Muscle layer of duodenum (tissue), 2 donors: ENCODE measurements around the gene GSTO2.

Experiments used
- H3K27ac ChIP-seq: one replicate; pipeline ENCODE4 v1.7.0; 2013; ENCODE audit warnings: mild to moderate bottlenecking, low read length
- H3K27me3 ChIP-seq: one replicate; pipeline ENCODE4 v1.7.0; 2013; ENCODE audit warnings: low read depth, mild to moderate bottlenecking, control low read depth, low read length
- H3K36me3 ChIP-seq, 2 donors: one replicate each; pipeline ENCODE4 v1.7.0; 2013; ENCODE audit warnings: low read length in 2 of 2, control low read depth in 1 of 2, mild to moderate bottlenecking in 1 of 2; ENCODE audit not compliant: insufficient read depth in 2 of 2, control insufficient read depth in 1 of 2
- H3K4me1 ChIP-seq, 2 donors: one replicate each; pipeline ENCODE4 v1.7.0; 2013; ENCODE audit warnings: low read length in 2 of 2, mild to moderate bottlenecking in 2 of 2, control low read depth in 1 of 2, moderate library complexity in 1 of 2; ENCODE audit not compliant: insufficient read depth in 2 of 2, control insufficient read depth in 1 of 2
- H3K4me3 ChIP-seq, 2 donors: one replicate each; pipeline ENCODE4 v1.7.0; 2013; ENCODE audit warnings: low read length in 2 of 2, low read depth in 1 of 2, mild to moderate bottlenecking in 1 of 2
- H3K9me3 ChIP-seq, 2 donors: one replicate each; pipeline ENCODE4 v1.7.0; 2013; ENCODE audit warnings: low read length in 2 of 2, control low read depth in 1 of 2, mild to moderate bottlenecking in 1 of 2; ENCODE audit not compliant: control insufficient read depth in 1 of 2
- donor health status: healthy.

Gene GSTO2

DNA sequence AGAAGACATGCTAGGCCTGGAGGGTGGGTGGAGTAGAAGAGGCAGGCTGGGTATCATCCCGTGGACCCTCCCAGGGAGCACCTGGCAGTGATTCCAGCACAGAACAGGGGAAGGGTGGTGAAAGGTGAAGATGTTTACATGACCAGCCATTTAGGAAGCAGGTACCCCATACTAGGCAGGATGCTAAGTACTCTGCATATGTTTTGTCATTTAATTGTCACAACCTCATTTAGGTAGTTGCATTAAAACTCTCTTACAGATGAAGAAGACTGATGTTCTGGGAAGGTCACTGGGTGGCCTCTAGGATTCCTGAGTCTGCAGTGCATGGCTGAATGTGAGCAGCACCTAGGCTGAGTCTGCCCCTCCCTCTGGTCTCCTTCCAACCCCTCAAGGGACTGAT is 54.1 kb downstream of the GSTO2 start:
- Histone ChIP-seq H3K27ac (peak overlapping the region; percentile 40), H3K27me3 (no peaks in the 10 kb centered on the region), H3K4me3 (no peak overlapping the region)

DNA sequence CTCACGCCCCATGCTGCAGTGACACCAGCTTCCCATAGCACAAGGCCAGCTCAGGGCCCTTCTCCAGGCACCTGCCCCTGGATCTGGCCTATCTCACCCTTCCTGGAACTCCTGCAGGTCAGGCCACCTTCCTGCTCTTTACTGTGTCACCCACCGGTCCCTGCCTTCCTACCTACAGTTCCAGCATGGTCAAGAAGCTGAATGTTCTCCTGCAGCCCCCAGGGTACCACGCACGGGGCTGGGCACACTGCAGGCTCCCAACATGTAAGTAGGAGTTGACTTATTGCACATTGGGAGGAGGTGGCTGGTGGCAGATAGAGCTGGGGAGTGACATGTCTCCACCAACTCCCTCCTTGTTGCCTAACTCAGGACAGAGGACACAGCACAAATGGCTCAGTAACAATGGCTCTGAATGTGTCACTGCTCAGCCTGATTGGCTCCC is 54.8 kb downstream of the GSTO2 start:
- H3K4me1 ChIP-seq: peaks cover 67 to 87% of the 10 kb centered on the region in 2 donors
- H3K9me3 ChIP-seq: no peaks in the 10 kb centered on the region
- H3K27me3 ChIP-seq: no peaks in the 10 kb centered on the region
- H3K4me3 ChIP-seq: no peak overlapping the region
- peak overlapping the region; percentile 29 for H3K27ac ChIP-seq
- peaks cover 0 to 3% of the 10 kb centered on the region in 2 donors for H3K36me3 ChIP-seq

More for the DNA sequence above, 54.1 kb downstream of the GSTO2 start:
- H3K36me3 ChIP-seq: no peaks in the 10 kb centered on the region
- H3K4me1 ChIP-seq: peaks cover 61 to 85% of the 10 kb centered on the region in 2 donors
- H3K9me3 ChIP-seq: no peaks in the 10 kb centered on the region

- Histone ChIP-seq H3K36me3 (peaks cover 0 to 6% of the 10 kb centered on the region in 2 donors), H3K27ac (peak overlapping the region; percentile 29), H3K4me3 (no peak overlapping the region), H3K9me3 (no peaks in the 10 kb centered on the region), H3K4me1 (peaks cover 66 to 87% of the 10 kb centered on the region in 2 donors), H3K27me3 (no peaks in the 10 kb centered on the region)
These were observed 55.3 kb downstream of the GSTO2 start for GRCh38 chr10:104324221-104324686.

DNA sequence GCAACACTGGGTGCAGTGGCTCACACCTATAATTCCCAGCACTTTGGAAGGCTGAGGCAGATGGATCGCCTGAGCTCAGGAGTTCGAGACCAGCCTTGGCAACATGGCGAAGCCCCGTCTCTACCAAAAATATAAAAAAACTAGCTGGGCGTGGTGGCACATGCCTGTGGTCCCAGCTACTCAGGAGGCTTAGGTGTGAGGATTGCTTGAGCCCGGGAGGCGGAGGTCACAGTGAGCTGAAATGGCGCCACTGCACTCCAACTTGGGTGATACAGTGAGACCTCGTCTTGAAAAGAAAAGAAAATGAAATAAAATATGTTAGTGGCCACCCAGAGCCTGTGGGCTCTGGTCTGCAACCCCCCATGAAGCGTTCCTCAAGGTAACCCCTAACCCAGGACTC is 55.9 kb downstream of the GSTO2 start:
- peaks cover 70 to 87% of the 10 kb centered on the region in 2 donors for H3K4me1 ChIP-seq
- H3K36me3 ChIP-seq: peaks cover 0 to 8% of the 10 kb centered on the region in 2 donors
- peak overlapping the region; percentile 45 for H3K27ac ChIP-seq
- H3K4me3 ChIP-seq: peak overlapping the region in 1 of 2 donors; percentile 15
- no peaks in the 10 kb centered on the region for H3K9me3 ChIP-seq
- H3K27me3 ChIP-seq: no peaks in the 10 kb centered on the region

DNA sequence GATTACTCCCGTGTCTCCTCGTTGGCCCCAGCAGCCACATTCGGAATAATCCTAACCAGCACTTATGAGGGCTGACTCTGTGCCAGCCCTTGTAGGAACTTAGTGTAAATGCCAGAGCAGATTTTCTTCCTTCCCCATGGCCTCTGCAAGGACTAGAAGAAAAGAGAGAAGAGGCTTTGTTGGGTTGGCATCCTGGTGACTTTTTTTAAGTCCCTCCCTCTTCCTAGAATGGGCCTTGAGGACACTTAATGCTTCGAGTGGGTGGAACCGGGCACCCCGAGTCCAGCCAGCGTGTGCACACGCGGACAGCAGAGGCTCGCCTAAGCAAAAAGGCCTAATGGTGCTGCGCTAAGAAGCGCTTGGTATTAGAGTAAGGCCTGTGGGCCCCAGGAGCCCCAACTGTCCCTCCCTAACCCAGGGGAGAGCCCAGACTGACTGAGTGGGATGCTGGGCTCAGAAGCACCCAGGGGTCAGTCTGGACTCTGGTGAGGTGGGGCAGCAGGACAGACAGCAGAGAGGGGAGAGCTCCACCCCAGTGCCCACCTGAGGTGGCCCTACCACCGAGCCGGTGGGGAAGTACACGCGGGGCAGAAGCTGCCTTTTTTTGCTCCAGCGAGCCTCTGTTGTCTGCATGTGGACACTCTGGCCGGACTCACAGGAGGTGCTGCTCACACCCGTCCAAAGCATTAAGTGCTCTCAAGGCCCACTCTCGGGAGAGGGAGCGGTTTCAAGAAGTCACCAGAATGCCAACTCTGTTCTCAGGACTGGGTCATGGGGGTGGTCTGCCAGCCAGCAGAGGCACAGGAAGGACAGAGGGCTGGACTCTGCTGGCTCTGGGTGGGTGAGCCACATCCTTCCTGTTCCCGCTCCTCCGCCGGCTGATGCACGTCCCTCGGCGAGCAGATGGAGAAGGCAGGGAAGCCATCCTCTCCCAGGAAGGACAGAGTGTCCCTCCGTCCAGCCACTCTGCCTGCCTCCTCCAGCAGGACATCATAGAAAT is 56.8 kb downstream of the GSTO2 start:
- Histone ChIP-seq H3K36me3 (peaks cover 0 to 15% of the 10 kb centered on the region in 2 donors), H3K27me3 (no peaks in the 10 kb centered on the region), H3K4me3 (peak overlapping the region in 1 of 2 donors; percentile 15), H3K4me1 (peaks cover 76 to 92% of the 10 kb centered on the region in 2 donors), H3K9me3 (no peaks in the 10 kb centered on the region), H3K27ac (peak overlapping the region; percentile 45)

GRCh38 chr10:104326991-104327610 is 58.1 kb downstream of the GSTO2 start:
- H3K36me3 ChIP-seq: peaks cover 0 to 18% of the 10 kb centered on the region in 2 donors
- H3K9me3 ChIP-seq: no peaks in the 10 kb centered on the region
- peaks cover 82 to 92% of the 10 kb centered on the region in 2 donors for H3K4me1 ChIP-seq
- peak overlapping the region; percentile 91 for H3K27ac ChIP-seq
- no peak overlapping the region for H3K4me3 ChIP-seq
- H3K27me3 ChIP-seq: no peaks in the 10 kb centered on the region

DNA sequence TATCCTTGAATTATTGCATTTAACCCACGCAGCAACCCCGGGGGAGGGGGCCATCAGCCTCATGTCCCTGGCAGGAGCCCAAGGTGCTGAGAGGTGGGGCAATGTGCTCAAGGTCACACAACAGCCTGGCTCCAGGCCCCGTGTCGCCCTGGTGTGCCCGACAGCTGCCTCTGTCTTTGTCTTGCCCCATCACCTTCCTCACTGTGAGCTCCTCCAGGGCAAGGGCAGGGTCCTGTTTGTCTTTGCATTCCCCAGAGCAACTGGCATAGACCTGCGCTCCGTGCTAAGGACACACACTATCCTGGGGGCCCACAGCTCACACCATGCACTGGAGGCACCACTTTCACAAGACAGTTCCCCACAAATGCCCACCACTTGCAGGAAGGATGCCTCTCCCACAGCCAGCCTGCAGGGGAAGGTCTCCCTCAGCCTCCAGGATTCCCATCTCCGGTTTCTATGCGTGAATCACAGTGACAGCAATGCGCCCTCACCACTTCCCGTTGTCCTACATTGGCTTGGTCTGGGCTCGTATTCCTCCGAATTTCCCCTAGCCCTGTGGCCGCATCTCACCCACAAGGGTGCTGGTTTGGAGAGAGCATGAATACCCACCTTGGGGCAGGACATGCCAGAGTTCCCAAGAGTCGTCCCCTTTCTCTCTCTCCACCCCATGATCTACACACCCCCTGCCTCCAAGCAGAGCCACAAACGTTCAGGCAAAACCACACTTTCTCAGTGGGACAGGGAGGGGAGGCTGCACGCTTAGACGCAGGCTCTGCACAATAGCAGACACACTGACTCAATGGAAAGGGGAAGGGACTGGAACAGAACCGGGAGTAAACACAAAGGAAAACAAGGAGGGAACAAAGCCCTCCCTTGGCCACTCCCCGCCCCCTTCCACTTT is 59.0 kb downstream of the GSTO2 start:
- peaks cover 79 to 92% of the 10 kb centered on the region in 2 donors for H3K4me1 ChIP-seq
- H3K36me3 ChIP-seq: peaks cover 0 to 18% of the 10 kb centered on the region in 2 donors
- no peaks in the 10 kb centered on the region for H3K9me3 ChIP-seq
- H3K27ac ChIP-seq: peak overlapping the region; percentile 91
- H3K27me3 ChIP-seq: no peaks in the 10 kb centered on the region
- peak overlapping the region; percentile 5 to 41 for H3K4me3 ChIP-seq

DNA sequence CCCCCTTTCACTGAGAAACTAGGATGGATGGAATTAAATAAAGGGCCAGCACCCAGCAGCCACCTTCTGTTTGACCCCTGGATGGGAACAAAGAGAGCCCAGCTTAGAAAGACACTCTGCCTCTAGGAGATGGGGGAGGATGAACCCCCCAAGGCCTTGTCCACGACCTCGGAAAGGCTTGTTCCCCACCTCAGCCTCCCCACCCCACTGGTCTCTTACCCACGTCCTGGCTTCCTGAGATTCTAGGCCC is 59.6 kb downstream of the GSTO2 start:
- H3K4me3 ChIP-seq: peak overlapping the region; percentile 26 to 41
- peaks cover 76 to 92% of the 10 kb centered on the region in 2 donors for H3K4me1 ChIP-seq
- peaks cover 0 to 18% of the 10 kb centered on the region in 2 donors for H3K36me3 ChIP-seq

DNA sequence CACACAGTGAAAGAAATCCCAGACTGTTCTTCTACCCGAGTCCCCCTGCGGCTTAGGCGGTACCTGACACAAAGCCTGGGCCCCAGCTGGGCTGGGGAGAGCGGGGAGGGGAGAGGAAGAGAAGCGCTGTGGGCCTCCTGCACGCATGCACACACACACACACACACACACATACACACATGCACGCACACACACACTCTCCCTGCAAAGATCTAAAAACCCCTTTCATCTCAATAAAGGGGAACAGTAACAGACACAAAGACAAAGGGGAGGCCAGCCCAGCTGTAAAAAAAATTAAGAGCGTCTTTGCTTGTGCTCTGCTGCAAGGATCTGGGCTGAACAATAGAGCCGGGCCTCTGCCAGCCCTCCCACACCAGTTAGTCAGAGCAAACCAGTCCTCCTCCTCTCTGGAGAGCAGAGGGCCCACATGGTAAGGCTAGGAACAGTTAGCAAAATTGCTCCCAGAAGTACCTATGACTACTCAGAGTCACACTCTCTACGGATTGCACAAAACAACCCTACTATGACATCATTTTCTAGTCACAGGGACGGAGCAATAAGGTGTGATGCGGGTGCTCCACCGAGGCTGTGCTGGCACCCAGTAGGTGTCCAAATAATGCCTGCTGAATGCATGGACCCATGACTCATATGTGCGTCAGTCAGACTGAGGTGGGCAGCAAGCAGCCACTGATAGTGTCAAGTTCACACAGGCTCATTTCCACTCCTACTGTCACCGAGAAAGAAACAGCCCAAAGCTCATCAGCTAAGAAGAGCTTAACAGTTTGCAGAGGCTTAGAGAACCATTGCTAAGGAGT is 60.1 kb downstream of the GSTO2 start:
- Histone ChIP-seq H3K27me3 (no peaks in the 10 kb centered on the region), H3K4me1 (peaks cover 70 to 92% of the 10 kb centered on the region in 2 donors), H3K36me3 (peaks cover 0 to 18% of the 10 kb centered on the region in 2 donors), H3K9me3 (no peaks in the 10 kb centered on the region), H3K27ac (peak overlapping the region; percentile 91), H3K4me3 (peak overlapping the region; percentile 26 to 41)

More for the DNA sequence above, 59.6 kb downstream of the GSTO2 start:
- no peaks in the 10 kb centered on the region for H3K27me3 ChIP-seq
- H3K27ac ChIP-seq: peak overlapping the region; percentile 91
- H3K9me3 ChIP-seq: no peaks in the 10 kb centered on the region

DNA sequence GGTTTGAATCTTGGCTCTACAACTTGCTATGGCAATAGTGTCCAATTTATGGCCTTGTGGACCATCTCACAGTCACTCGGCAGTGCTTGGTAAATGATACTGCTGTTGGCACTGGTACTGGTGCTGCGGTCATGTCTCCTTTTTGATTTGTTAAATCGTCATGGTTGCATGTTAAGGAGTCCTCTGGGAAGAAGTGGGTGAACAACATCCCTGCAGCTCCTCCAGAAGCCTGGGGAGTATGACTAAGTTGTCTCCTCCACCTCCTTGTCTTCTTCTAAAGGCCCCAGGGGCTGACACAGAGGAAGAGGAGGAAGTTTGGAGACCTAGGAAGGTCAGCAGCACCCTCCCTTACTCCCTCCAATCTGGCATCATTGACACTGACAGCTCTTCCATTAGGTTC is 60.8 kb downstream of the GSTO2 start:
- Histone ChIP-seq H3K4me1 (peaks cover 70 to 95% of the 10 kb centered on the region in 2 donors), H3K4me3 (peak overlapping the region; percentile 26 to 41), H3K27ac (peak overlapping the region; percentile 91), H3K36me3 (peaks cover 0 to 18% of the 10 kb centered on the region in 2 donors), H3K27me3 (no peaks in the 10 kb centered on the region), H3K9me3 (no peaks in the 10 kb centered on the region)
